ENCODE results near the gene SRSF1.
"Not testable (repeated sequence)": the region's sequence is repeated elsewhere in the genome, so short reads cannot be mapped to it uniquely, and the experiment has no call there.

The SRSF1 gene

DNA sequence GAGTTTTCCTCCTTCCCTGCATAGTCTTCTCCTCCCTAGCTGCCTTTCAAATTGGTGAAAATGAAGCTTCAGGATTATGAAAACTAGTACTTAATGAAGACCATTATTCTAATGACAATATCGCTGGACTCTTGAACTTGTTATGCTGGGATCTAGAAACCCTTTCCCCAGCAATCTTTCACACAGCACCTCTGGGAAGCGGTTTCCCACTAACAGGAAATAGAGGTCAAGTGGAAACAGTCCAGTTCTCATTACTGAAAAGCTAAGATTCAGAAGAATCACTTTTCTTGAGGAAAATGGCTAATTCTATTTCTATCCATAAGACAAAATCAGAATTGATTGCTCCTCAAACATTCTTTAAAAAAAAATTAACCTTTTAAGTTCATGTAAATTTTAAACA, 17.0 kb downstream of the SRSF1 start:
- no peak for DNase-seq (ENCODE audit: low read depth in 2 of 2)

DNA sequence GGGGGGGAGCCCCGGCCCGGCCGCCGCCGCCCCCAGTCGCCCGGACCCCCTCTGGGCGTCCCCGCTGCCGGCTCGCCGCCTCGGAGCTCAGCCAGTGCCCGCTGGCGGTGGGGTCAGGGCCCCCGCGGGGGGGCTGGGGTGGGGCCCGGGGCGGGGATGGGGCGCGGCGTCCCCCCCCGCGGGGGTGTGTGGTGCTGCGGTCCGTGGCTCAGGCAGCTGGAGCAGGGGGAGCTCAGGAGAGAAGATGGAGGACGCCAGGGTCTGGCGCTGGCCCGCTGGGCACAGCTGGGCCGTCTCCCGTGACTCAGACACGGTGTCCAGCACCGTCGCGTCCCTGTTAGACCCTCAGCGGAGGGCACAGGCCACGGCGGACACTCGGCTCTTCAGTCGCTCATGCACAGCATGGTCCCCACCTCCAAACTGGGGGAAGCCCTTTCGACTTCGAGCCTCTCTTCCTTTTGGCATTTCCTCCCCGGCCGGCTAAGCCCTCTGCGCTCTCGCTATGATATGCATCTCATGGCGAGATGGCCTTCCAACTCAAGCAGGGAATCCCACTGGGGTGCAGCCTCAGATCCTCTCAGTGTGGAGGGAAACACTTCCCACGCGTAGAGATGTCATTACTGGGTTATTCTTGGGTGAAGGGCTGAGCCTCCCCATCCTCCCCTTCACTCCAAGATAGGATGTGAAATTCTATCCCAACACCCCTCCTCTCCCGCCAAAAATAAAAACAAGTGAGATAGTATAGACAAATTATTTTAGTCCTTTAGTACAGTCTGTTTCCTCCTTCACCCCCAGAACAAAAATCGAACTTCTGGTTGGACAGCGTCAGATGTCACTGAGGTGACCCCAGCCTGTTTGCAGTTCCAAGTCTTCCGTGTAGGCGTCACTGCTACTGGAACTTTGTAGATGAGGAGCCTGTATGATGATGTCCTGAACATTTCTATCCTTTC, 18.5 kb downstream of the SRSF1 start:
- peak; percentile 44 to 49 for DNase-seq (ENCODE audit: low read depth in 2 of 2)

DNA sequence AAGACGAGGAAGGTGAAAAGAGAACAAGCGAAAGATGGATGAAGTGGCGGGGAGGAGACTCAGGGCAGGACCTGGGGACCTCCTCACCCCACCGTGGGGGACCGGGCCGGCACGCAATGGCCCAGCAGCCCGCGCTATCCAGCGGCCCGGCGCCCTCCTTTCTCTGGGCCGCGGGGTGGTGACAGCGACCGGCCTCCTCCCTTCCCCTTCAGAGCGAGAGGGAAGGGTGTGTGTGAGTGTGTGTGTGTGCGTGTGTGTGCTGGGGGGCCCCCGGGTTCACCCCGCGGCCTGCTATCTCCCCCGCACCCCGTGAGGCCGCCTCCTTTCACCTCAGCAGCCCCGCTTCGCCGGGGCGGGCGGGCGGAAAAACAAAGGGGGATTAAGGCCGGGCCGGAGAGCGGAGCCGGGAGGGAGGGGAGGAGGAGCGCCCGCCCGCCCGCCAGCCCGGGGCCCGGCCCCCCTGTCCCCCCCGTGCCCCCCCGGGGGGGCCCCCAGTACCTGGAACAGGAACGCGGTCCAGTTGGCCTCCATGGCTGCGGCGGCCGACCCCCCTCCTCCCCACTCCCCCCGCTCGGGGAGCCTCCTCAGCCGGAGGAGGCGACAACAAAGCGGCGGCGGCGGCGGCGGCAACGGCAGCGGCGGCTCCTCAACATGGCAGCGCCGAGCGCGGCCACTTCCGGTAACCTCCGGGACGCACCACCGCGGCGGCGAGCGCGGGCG, 19.3 kb downstream of the SRSF1 start, which contains the start of gene VEZF1:
Gene VEZF1 (minus strand): TSS at position 674 of the 720 bp plus-strand sequence. CDS start 143 bp downstream, at position 531.
- peak; percentile 57 to 66 for DNase-seq (ENCODE audit: low read depth in 2 of 2)

DNA sequence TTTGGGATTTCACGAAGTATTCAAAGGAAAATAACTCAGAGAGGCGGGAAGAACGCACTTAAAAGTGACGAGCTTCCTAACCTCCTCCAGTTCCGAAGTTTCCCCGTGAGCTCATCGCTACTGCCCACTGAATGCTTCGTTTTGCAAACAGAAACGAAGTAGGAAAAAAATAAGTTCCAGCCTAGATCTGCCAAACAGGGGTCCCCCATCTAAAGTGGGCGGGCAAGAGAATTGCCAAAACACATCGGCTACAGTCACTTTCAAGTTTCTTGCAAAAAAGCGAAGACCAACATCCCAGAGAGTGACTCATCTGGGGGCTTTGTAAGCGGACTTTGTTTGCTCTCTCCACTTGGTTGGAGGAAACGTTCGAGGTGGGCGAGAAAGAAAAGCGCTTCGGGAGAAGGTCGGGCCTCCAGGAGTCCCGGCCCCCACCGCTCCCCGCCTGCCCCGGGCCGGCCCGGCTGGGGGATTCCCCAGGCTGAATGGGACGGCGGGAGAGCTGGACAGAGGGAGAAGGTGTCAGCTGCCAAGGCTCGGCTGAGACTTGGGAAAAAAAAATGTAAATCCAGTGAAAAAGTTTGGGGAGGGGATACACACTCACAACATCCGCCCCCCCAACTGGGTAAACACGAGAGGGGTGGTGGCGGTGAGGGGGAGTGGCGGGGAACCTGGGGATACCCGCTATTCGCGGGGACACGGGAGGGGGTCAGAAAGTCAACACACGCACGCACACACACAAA, 20.0 kb downstream of the SRSF1 start:
- no peak for DNase-seq (ENCODE audit: low read depth in 2 of 2)

DNA sequence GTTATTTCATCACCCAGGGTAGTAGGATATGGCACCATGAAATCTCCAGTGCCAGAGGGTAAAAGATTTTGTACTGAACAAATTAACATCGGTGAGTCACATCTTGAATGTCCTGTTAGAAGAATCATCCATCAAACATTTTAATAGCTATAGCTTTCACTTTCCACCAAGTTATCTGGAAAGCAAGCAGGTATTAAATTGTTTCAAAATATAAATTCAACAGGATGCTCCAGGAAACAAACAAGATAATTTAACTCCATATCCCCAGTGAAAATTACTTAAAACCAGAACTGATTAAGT, 21.4 kb downstream of the SRSF1 start:
- no peak for DNase-seq (ENCODE audit: low read depth in 2 of 2)

DNA sequence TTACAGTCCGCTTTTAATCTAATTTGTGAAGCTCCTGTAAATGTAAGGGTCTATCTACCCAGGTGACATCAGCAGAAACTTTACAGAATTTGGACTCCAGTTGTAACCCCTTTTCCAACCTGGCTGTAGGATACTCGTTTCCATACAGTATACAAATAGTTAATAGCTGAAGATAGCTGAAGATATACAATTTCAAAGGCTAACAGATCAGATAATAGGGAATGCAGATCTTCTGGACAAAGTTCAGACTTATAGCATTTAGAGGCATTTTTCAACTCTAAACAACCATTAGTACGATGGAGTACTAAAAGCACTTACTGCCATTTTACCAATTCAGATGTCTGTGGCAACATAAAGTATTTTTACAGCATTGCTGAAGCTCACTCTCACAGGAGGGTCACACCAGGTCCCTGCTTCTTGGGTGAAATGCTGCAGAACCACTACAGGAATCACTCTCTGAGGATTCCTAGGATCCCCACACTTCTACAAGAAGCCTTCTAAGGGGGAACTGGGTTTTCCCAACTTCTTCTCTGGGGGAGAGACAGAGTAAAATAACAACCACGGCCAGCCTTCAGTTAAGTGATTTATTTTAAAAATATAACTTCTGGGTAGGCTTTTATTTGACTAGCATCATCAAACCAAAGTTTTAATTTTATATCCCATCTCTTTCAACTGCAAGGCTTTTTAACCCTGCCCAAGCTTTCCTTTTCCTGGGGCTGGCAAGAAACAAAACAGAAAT, 21.9 kb downstream of the SRSF1 start:
- no peak for DNase-seq (ENCODE audit: low read depth in 2 of 2)

DNA sequence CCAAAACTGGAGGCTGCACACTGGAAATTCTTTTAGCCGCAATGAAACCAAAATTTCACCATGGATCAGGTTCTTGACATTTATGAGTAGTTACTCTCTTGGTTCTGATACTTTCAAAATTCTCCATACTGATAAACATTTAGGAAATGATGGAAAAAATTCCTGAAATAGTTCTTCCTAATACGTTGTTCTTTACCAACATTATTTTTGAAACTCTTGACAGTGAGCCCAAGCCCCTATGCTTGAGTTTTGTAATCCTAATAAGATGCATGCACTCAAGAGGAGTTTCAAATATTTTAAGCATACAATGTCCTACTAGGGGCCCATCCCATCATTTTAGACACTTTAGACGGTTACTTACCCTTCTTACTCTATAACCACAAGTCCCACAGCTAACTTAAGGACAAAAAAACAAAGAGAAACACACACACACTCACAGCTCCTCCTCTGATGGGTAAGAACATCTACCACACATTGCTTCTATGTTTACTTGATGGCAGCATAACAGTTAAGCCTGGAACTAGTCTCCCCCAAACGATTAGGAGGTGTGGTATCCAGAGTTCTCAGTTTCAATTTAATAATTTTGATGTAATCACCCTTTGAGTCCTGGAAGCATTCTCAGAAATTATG, 22.7 kb downstream of the SRSF1 start:
- DNase-seq (ENCODE audit: low read depth in 2 of 2) = no peak

DNA sequence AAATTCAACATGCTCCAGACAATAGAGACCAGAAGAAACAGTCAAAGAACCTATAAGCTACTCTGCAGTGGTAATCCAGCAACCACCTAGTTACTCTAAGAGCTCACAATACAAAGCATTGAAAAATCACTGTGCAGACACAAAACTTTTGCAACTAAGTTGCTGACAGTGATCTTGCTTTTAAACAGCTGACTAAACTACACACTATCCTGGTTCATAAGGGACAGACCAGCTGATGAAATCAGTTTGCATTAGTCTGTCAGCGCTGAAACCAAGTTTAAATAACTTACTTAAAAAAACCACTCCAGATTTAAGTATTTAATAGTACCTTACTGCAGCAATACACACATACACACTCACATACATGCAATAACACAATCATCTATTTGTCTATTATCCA, 23.6 kb downstream of the SRSF1 start:
- no peak for DNase-seq (ENCODE audit: low read depth in 2 of 2)

DNA sequence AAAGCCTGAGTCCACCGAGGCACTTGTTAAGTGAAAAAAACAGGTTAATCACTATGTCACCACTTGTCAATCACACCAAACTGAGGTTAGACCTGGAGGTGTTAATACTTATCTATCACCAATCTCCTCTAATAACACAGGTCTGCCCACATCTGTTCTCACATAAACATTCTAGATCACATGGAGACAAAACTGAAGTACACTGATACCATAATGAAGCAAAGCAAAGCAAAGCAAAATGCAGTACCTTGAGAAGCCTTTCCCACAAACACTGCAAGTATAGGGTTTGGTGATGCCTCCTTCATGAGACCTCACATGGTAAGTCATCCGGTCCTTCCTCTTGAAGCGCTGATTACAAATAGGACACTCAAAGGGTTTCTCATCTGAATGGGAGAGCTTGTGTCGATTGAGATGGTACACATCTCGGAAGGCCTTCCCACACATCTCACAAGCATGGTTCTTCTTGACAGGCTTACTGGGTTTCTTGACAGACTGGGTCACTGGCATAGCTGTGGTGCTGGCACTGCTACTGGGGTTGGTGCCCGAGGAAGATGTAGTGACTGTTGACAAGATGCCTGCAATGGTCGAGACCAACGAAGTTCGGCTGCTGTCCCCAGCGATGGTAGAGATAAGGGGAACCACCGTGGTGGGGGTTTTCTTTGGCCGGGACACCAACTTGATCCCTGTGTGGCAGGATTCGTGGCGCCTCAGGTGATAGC, 24.4 kb downstream of the SRSF1 start:
- DNase-seq (ENCODE audit: low read depth in 2 of 2) = no peak

DNA sequence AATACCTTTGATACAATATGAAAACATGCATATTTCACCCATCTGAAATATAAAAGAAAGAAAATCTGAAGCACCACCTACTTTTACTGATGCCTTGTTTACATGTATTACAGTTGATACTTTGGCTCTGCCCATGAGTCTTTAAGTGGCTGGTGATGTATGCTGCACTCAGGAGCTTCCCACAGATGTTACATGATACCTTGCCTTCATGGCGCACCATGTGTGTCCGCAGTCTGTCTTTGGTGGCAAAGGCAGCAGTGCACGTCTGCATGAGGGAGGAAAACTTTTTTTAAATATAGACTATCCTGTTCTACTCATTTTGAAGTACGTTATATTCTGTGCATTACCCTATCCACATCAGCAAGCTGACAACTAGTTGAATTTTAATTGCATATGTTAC, 26.5 kb downstream of the SRSF1 start:
- DNase-seq (ENCODE audit: low read depth in 2 of 2) = no peak

DNA sequence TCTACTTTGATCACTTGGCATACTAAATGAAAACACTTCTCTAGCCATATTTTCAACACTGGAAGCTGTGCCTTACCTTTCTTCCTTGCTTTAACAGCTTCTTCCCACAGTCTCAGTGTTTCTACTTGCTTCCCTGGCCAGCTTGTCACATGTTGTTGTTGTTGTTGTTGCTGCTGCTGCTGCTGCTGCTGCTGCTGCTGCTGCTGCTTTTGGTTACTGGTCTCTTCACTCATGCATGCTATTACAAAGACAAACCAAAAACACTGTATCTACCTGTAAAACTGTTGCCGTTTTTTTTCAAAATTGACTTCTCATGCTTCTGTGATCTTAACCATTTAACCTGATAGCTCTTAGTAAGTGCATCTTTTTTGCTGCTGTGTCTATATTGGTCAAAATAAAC, 28.0 kb downstream of the SRSF1 start:
- DNase-seq (ENCODE audit: low read depth in 2 of 2) = no peak

DNA sequence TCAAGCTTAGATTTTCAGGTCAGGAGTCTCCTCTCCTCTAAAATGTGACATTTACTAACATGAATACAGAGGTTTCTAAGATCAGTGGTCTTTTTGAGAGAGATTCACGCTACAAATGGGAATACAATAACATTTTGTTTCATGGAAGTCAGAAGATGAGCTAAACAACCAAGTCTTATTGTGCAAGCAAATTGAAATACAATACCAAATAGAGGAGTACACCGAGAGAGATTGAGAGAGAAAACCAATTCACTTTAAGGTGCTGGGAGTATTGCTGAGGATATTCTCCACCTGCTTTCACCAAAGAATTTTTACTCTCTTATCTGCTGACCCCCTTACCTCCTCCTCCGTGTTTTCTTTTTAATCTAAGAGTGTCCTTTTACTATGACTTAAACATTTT, 30.5 kb downstream of the SRSF1 start:
- no peak for DNase-seq (ENCODE audit: low read depth in 2 of 2)

DNA sequence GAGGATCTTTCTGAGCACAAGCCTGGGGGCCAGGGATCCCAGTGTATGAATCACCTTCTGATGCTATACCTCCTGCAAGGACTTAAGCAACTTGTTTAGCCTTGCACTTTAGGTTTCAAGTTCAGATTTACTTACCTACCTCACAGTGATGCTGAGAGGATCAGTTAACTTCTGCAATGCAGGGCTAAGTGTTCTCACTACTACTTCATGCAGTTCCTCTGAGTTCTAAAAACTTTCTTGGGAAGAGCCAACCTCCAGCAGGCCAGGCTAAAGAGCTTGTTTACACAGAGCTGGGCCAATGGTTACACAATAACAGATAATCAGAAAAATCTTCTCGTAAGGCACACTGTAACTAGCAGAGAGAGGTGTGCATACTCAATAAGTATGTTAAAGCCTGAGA, 32.0 kb downstream of the SRSF1 start:
- no peak for DNase-seq (ENCODE audit: low read depth in 2 of 2)

DNA sequence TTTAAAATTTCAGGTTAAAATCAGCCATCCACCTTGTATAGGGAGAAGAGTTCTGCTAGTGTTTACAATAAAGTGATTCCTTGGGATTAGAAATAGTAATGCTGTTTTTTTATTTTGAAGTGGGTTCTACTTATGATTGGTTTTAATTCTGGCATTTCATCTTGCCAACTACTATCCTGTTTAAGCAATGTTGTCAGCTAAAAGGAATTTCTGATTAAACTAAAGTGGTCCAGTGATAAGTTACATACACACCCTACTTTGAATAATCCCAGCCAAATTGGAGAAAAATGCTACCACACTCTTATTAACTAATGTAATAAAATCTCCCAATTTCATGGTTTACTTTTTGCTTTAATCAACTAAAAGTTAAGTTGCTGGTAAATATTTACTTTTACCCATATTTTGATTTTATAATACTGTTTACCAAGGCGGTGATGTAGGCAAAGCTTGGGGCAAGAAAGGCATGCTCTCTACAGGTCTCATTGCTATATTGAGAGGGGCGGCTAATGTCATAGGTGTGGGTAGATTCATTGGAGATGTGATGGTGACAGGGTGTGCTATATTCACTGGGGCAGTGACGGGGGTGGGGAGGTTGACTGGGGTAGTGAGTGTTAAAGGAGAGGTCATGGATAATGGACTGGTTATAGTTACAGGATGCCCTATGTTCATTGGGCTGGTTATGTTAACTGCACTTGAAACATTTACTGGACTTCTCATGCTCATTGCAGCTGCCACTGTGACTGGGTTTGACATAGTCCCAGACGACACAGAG, 32.8 kb downstream of the SRSF1 start:
- DNase-seq (ENCODE audit: low read depth in 2 of 2) = not testable (repeated sequence)

DNA sequence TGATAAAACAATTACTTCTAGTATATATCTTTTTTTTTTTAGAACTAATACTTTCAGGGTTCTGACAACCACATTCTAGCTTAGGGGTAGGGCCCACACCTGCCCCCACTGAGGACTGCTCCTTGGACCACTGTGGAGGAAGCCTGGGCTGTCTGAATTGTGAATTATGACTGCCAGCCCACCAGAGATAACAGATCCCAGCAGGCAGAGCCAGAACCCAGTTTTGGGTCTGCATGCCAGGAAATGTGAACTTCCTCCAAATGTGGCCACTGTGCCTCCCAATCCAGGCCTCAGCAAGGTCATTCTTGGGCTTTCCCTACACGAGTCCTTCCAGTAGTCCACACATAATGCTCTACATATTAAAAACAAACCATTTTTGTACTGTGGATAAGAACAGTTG, 34.9 kb downstream of the SRSF1 start:
- no peak for DNase-seq (ENCODE audit: low read depth in 2 of 2)

DNA sequence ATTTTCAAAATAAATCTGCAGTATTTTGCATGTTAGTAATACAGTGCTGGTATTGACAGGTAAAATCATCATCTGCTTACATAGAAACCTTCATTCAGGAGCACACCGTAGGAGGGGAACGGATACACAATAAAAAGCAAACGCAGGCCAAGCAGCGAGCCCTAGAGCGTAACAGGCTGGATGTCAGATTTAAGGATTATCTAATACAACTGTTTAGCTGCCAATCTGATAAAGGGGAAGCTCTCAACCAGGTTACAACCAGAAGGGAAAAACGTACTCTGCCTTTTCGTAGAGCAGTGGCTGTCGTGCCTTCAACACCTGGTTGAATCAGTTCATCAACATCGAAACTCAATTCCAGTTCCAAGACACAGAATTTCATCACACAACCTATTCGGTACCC, 35.5 kb downstream of the SRSF1 start:
- no peak for DNase-seq (ENCODE audit: low read depth in 2 of 2)

DNA sequence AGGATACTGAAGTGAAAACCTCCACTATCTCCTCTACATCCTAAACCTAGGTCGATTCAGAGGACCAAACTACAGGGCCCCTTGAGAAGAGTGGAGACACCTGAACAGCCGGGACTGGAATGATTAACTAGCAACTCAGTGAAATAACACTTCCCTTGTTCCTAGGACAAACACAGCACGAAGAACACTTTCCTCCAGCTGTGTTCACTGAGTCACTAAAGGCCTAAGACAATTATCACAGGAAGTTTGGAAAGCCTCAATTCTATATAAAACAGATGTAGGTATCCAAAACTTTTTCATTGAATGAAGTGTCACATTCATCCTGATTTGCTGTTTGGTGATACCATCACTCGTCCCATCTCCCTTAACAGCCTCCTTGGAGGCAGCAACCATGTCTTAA, 36.3 kb downstream of the SRSF1 start:
- DNase-seq (ENCODE audit: low read depth in 2 of 2) = no peak

DNA sequence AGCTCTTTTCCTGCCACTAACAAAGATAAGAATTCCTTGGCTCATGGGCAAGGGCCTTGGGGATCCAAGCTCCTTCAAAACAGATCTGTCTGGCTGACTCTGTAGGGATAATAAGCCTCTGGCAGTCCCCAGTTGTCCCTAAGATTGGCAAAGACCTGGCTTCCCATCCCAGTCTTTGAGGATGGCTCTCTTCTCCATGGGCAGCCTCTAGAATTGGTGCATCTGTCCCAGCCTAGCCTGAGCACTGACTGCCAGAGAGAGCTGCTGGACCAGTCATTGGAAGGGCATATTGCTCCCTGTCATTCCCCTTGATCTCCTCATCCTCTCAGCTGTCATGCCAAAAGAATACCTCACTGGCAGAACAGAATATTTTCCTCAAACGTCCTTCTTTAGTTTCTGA, 38.6 kb downstream of the SRSF1 start:
- no peak for DNase-seq (ENCODE audit: low read depth in 2 of 2)

DNA sequence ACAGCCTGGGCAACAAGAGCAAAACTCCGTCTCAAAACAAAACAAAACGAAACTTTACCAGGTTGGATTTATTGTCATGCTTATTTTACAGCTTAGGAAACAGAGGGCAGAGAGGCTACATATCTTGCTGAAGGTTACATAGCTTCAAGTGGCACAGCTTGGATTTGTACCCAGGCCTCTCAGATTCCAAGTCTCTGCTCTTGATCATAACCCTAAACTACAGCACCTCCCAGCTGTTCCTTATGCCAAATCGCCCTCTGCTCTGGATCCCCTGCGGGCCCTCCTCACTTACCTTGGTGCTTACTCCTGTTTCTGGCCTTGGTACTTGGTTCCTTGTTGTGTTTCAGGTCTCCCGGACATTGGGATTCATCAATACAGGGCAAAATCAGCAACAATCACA, 40.2 kb downstream of the SRSF1 start:
- DNase-seq (ENCODE audit: low read depth in 2 of 2) = no peak

DNA sequence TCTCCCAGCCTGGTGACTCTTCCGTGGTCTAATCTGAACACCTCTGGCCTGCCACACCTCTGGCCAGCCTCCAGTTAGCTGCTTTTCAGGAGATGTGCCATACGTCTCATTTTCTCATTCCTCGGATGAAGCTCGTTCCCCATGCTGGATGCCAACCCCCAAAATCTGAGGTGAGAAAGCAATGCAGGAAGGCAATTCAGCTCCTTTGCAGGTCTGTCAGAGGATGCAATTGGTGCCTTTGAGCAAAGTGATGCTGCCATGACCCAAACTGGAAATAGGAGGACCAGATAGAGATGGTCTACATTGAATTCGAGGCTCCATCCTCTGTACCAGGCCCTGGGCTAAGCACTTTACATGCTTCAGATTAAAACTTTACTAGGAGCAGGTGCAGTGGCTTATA, 40.8 kb downstream of the SRSF1 start:
- DNase-seq (ENCODE audit: low read depth in 2 of 2) = no peak

Measured in stimulated activated CD4-positive, alpha-beta T cell treated with anti-CD3 and anti-CD28 coated beads, Interleukin-12 subunit alpha, Interleukin-12 subunit beta, amount 100 ng/mL, for 24 hours (primary cell).